K562 (cell line): ENCODE results near the gene PROKR1. TPM values are rescaled to one million over a fixed set of nuclear protein-coding genes. Genes with fewer than 3 reads are reported as not detected.
A peak's percentile ranks its signal among the peaks of the same experiment; 100 is the strongest.

ENCODE experiments used
- ATAC-seq: fragments of 200-7000 bp; cut with Tn5 transposase; 3 replicates; pipeline ENCODE4 v1.9.1; 2020; ENCODE audit warnings: moderate library complexity
- BruUV-seq: library from RNA; stranded (reverse); fragments of 400-500 nt; replicated peaks from 2 replicates; lab custom pipeline; 2021; lab: Mats Ljungman, UMichigan
- CTCF ChIA-PET: fragments of 300-600 bp; formaldehyde crosslinking; extraction: SDS; loops from one replicate; lab custom pipeline; 2021; ENCODE audit warnings: low intra/inter-chr PET ratio; lab: Yijun Ruan, JAX
- POLR2A ChIA-PET: fragments of 300-600, 350-650 bp; sonication (Branson Sonifier 250); formaldehyde crosslinking; extraction: SDS; loops from one replicate; lab custom pipeline; 2021; ENCODE audit warnings: antibody characterized with exemption, inconsistent platforms; lab: Yijun Ruan, JAX
- DNase-seq, 4 experiments: peaks; one replicate each; pipeline versions ENCODE4 v3.0.0 to v3.0.0-alpha.2; 2011 to 2018; ENCODE audit warnings: low spot score in 3 of 4, mixed read lengths in 3 of 4; ENCODE audit errors: extremely low read depth in 1 of 4
- FAIRE-seq: peaks from 2 replicates; lab custom pipeline; 2011; peaks lifted over from hg19 to GRCh38; lab: Jason Lieb, UNC
- H2AFZ ChIP-seq: 2 replicates; pipeline ENCODE4 v1.6.0; 2011; ENCODE audit warnings: low read depth, low read length, control low read depth, inconsistent platforms
- H3K27ac ChIP-seq: fragments of 200-600 bp; 3 replicates; pipeline ENCODE4 v1.8.0; 2011; ENCODE audit warnings: low read depth, mild to moderate bottlenecking, control low read depth, inconsistent platforms, low read length, moderate library complexity, mixed read lengths; ENCODE audit errors: extremely low read depth
- H3K27me3 ChIP-seq, 2 experiments: fragments of 300-600 bp in 1 of 2; 2 replicates in 1 of 2; 3 replicates in 1 of 2; pipeline versions ENCODE4 v1.6.0 to v1.8.0; 2011; ENCODE audit warnings: inconsistent platforms in 2 of 2, low read length in 2 of 2, mild to moderate bottlenecking in 1 of 2, mixed read lengths in 1 of 2, moderate library complexity in 1 of 2; ENCODE audit not compliant: control insufficient read depth in 2 of 2, insufficient read depth in 2 of 2
- H3K36me3 ChIP-seq: fragments of 300-600 bp; 3 replicates; pipeline ENCODE4 v1.8.0; 2011; ENCODE audit warnings: mild to moderate bottlenecking, low read length, inconsistent platforms; ENCODE audit not compliant: control insufficient read depth, insufficient read depth
- H3K4me1 ChIP-seq, 2 experiments: fragments of 200-600 bp in 1 of 2; replicated peaks in 1 of 2; 2 replicates in 1 of 2; 3 replicates in 1 of 2; pipeline versions ENCODE4 v1.5.1 to v1.8.0; 2011; ENCODE audit warnings: inconsistent platforms in 2 of 2, low read length in 2 of 2, mild to moderate bottlenecking in 1 of 2, mixed read lengths in 1 of 2, moderate library complexity in 1 of 2; ENCODE audit not compliant: control insufficient read depth in 2 of 2, insufficient read depth in 2 of 2
- H3K4me2 ChIP-seq: 2 replicates; pipeline ENCODE4 v1.6.1; 2011; ENCODE audit warnings: low read length, control low read depth, inconsistent platforms, mixed read lengths; ENCODE audit not compliant: insufficient read depth
- H3K4me3 ChIP-seq: fragments of 200-600 bp; sonication (generic), shearing (Covaris generic); 2 replicates; pipeline ENCODE4 v1.5.1; 2016; ENCODE audit warnings: control low read depth, inconsistent platforms
- H3K79me2 ChIP-seq: fragments of 200-600 bp; 3 replicates; pipeline ENCODE4 v1.8.0; 2011; ENCODE audit warnings: low read length, inconsistent platforms; ENCODE audit not compliant: control insufficient read depth, insufficient read depth
- H3K9ac ChIP-seq, 2 experiments: 2 replicates each; pipeline versions ENCODE4 v1.6.0 to v1.6.1; 2011; ENCODE audit warnings: low read depth in 2 of 2, low read length in 2 of 2, control low read depth in 1 of 2, inconsistent platforms in 1 of 2, mild to moderate bottlenecking in 1 of 2, mixed read lengths in 1 of 2; ENCODE audit not compliant: insufficient read depth in 1 of 2
- H3K9me1 ChIP-seq: one replicate; pipeline ENCODE4 v1.6.0; 2011; ENCODE audit warnings: inconsistent platforms, mild to moderate bottlenecking, low read length, moderate library complexity; ENCODE audit not compliant: control insufficient read depth, insufficient read depth
- H3K9me3 ChIP-seq: replicated peaks from 2 replicates; pipeline ENCODE4 v1.5.1; 2011; ENCODE audit warnings: low read depth, low read length, inconsistent platforms; ENCODE audit not compliant: control insufficient read depth, insufficient read depth
- H4K20me1 ChIP-seq: replicated peaks from 2 replicates; pipeline ENCODE4 v1.6.1; 2011; ENCODE audit warnings: low read length, inconsistent platforms, mixed read lengths; ENCODE audit not compliant: control insufficient read depth, insufficient read depth
- BCOR ChIP-seq: fragments of 450-650 bp; IDR thresholded peaks from 2 replicates; pipeline ENCODE4 v1.6.1; 2016
- CREB1 ChIP-seq, 2 experiments: sonication (generic) in 1 of 2; formaldehyde crosslinking in 1 of 2; IDR thresholded peaks; 2 replicates each; pipeline versions ENCODE4 v1.6.1 to v1.8.0; 2012 to 2022; ENCODE audit warnings: inconsistent platforms in 1 of 2, mild to moderate bottlenecking in 1 of 2, missing genetic modification reagents in 1 of 2, moderate library complexity in 1 of 2
- ESRRA ChIP-seq: fragments of 450-650 bp; IDR thresholded peaks from 2 replicates; pipeline ENCODE4 v1.6.1; 2014; ENCODE audit warnings: low read depth, mild to moderate bottlenecking, moderate library complexity, borderline replicate concordance
- HINFP ChIP-seq: fragments of 450-650 bp; conservative IDR thresholded peaks from 2 replicates; pipeline ENCODE4 v1.6.1; 2016; ENCODE audit warnings: missing genetic modification characterization, low read depth, mild to moderate bottlenecking, control low read depth, missing compliant biosample characterization
- ID3 ChIP-seq, 2 experiments: fragments of 250-450 bp in 1 of 2; fragments of 450-650 bp in 1 of 2; sonication (Bioruptor Pico) in 1 of 2; IDR thresholded peaks; 2 replicates each; pipeline versions ENCODE4 v1.6.1 to v1.8.0; 2016 to 2021; ENCODE audit warnings: mild to moderate bottlenecking in 2 of 2, moderate library complexity in 2 of 2, missing compliant biosample characterization in 1 of 2, missing genetic modification characterization in 1 of 2
- JUN ChIP-seq, 2 experiments: sonication (generic) in 1 of 2; formaldehyde crosslinking in 1 of 2; IDR thresholded peaks; 2 replicates each; pipeline versions ENCODE4 v1.6.1 to v1.8.0; 2012 to 2022; ENCODE audit warnings: borderline replicate concordance in 2 of 2, mild to moderate bottlenecking in 2 of 2, improper control_type of control experiment in 1 of 2, low read depth in 1 of 2, low read length in 1 of 2, missing genetic modification reagents in 1 of 2
- KHSRP ChIP-seq: fragments of 450-650 bp; IDR thresholded peaks from 2 replicates; pipeline ENCODE4 v1.6.1; 2017
- MITF ChIP-seq: IDR thresholded peaks from 2 replicates; pipeline ENCODE4 v1.6.1; 2014; ENCODE audit warnings: antibody characterized with exemption
- PKNOX1 ChIP-seq: fragments of 450-650 bp; IDR thresholded peaks from 2 replicates; pipeline ENCODE4 v1.6.1; 2016
- PTBP1 ChIP-seq: fragments of 200-400 bp; formaldehyde crosslinking; IDR thresholded peaks from 2 replicates; pipeline ENCODE4 v1.6.1; 2017; ENCODE audit warnings: low read depth, low read length
- PTRF ChIP-seq: fragments of 450-650 bp; IDR thresholded peaks from 2 replicates; pipeline ENCODE4 v1.6.1; 2016; ENCODE audit warnings: mild to moderate bottlenecking, missing genetic modification characterization, missing compliant biosample characterization
- RBBP5 ChIP-seq: fragments of 200-600 bp; sonication (generic); IDR thresholded peaks from 2 replicates; pipeline ENCODE4 v1.6.1; 2012; ENCODE audit warnings: borderline replicate concordance, mild to moderate bottlenecking, low read length, control low read depth, inconsistent platforms; ENCODE audit not compliant: insufficient read depth, poor library complexity, severe bottlenecking
- RBM25 ChIP-seq: fragments of 200-400 bp; formaldehyde crosslinking; IDR thresholded peaks from 2 replicates; pipeline ENCODE4 v1.6.1; 2018; ENCODE audit warnings: low read length, low read depth, moderate library complexity; ENCODE audit not compliant: severe bottlenecking
- SFPQ ChIP-seq: fragments of 200-400 bp; formaldehyde crosslinking; IDR thresholded peaks from 2 replicates; pipeline ENCODE4 v1.6.1; 2017; ENCODE audit warnings: mild to moderate bottlenecking, low read depth, low read length, moderate library complexity
- WGBS: fragments of 100-300 bp; shearing (Covaris generic); methylation state at CpG from one replicate; pipeline ENCODE4 v1.1.6; 2016; ENCODE audit warnings: low coverage, mixed read lengths; ENCODE audit not compliant: insufficient coverage; ENCODE audit errors: missing lambda C conversion rate; 5-methylcytosine and 5-hydroxymethylcytosine counted together
- in situ Hi-C: fragments of 300-500 bp; cut with MboI; formaldehyde crosslinking; loops from 4 replicates; pipeline ENCODE4 v1.15.0; 2018; ENCODE audit warnings: inconsistent platforms, mixed read lengths
- intact Hi-C: fragments of 100-400 bp; cut with micrococcal nuclease; formaldehyde crosslinking; loops from 2 replicates; pipeline ENCODE4 v1.14.2; 2022
- polyA plus RNA-seq, 8 experiments: library from polyadenylated mRNA; depleted of rRNA in 4 of 8; stranded (reverse) in 5 of 8; unstranded in 3 of 8; fragments of >200 nt; fragmentation: Nextera tagmentation in 2 of 8; fragmentation: Illumina TruSeq in 1 of 8; extraction: Ambion mirVana in 2 of 8; extraction: Trizol in 1 of 8; gene quantifications; 2 replicates each; pipeline versions ENCODE4 v1.2.1 to v1.2.3, GENCODE V29; 2011 to 2014; ENCODE audit warnings: inconsistent platforms in 1 of 8, missing spikeins in 1 of 8
- total RNA-seq, 7 experiments: library from RNA; depleted of rRNA in 6 of 7; stranded (reverse); fragments of >200 nt in 6 of 7; fragmentation: Illumina TruSeq in 2 of 7; extraction: Trizol in 2 of 7; gene quantifications; 2 replicates each; pipeline versions ENCODE4 v1.2.1 to v1.2.3, GENCODE V29; 2011 to 2021; ENCODE audit warnings: low replicate concordance in 1 of 7

Gene PROKR1
- total and polyA plus RNA-seq, 9 of the 15 experiments (the other 6 are each of a cell fraction or from before 2014, with no cell fraction given), result 0.01 to 0.18 (median 0.09) TPM; not detected in 1

- peak overlapping the region; percentile 65 for H3K4me2 ChIP-seq
- ATAC-seq (no peak), FAIRE-seq (no peak), DNase-seq (no peak)
- WGBS, result 57% methylated on average over 1 of the region's 1 CpG
- in situ Hi-C loops (no loop called here), intact Hi-C loops (no loop called here)
- no peaks in the 10 kb centered on the region; the same call in 2 of the 3 replicates for H3K36me3 ChIP-seq
- H2AFZ ChIP-seq, result peak overlapping the region; percentile 78
- no peaks in the 10 kb centered on the region for H3K9me3 ChIP-seq
- CTCF ChIA-PET, result no interaction called here
- H3K27me3 ChIP-seq, result 0 out of 5 replicates have a peak, but pooled peaks cover 0 to 4% of the 10 kb centered on the region in 2 experiments
- H3K4me3 ChIP-seq, result no peak overlapping the region
- H3K9me1 ChIP-seq, result no peaks in the 10 kb centered on the region
- no peaks in the 10 kb centered on the region for H4K20me1 ChIP-seq
- peaks cover 18 to 40% of the 10 kb centered on the region in 2 experiments for H3K4me1 ChIP-seq
- no peaks in the 10 kb centered on the region for H3K79me2 ChIP-seq
- BruUV-seq, result no TSS peak
- POLR2A ChIA-PET, result interaction anchor here (0.6 to 1.6 kb wide), 3 partner anchors 29 to 190 kb away, joined by 3 to 6 read pairs (median 3); partner anchors contain the start of gene FBXO48
- H3K9ac ChIP-seq, result peak overlapping the region in 1 of 2 experiments; percentile 56; a peak in 3 of 4 replicates
- H3K27ac ChIP-seq, result peak overlapping the region; percentile 82
- TF ChIP-seq KHSRP, result no peak
- TF ChIP-seq ESRRA, result no peak
- TF ChIP-seq RBM25, result peak; percentile 59
- TF ChIP-seq PKNOX1, result no peak
- TF ChIP-seq PTRF (tag), result no peak
- TF ChIP-seq BCOR, result peak; percentile 75
- TF ChIP-seq CREB1 (IDR thresholded peaks at IDR 0.05), result no peak
- no peak for TF ChIP-seq CREB1 (CRISPR knock-in tag; IDR thresholded peaks at IDR 0.05)
- TF ChIP-seq ID3 (CRISPR knock-in tag; IDR thresholded peaks at IDR 0.05), result no peak
- TF ChIP-seq ID3 (tag; IDR thresholded peaks at IDR 0.05), result no peak
- no peak for TF ChIP-seq PTBP1
- TF ChIP-seq HINFP, result no peak
- no peak for TF ChIP-seq SFPQ
- TF ChIP-seq MITF, result no peak
- no peak for TF ChIP-seq JUN (IDR thresholded peaks at IDR 0.05; ENCODE audit: borderline replicate concordance, low read depth, low read length)
- TF ChIP-seq JUN (CRISPR knock-in tag; IDR thresholded peaks at IDR 0.05; ENCODE audit: borderline replicate concordance), result no peak
- TF ChIP-seq RBBP5, result no peak
These were observed 7.3 kb downstream of the PROKR1 start for GRCh38 chr2:68650645-68651044.
